ENCODE results near the gene ZNF324.
"Not testable (repeated sequence)": the region's sequence is repeated elsewhere in the genome, so short reads cannot be mapped to it uniquely, and the experiment has no call there.

The ZNF324 gene

DNA sequence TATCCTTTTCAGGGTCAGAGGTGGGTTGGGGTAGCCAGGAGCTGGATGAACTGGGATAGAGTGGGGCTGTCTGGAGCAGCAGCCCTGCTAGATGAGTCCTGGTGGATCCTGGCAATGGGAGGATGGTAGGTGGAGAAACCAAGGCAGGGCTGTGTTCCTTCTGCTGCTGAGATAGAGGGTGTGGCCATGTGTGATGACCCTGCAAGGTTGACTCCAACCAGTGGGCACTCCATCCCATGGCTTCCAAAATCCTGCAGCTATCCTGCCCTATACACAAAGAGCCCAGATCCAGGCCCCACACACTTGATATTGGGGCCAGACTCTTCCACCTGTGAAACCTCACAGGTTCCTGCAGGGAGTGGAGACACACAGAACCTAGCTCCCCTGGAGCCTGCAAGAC, 6.9 kb downstream of the ZNF324 start:
- DNase-seq, result no peak

DNA sequence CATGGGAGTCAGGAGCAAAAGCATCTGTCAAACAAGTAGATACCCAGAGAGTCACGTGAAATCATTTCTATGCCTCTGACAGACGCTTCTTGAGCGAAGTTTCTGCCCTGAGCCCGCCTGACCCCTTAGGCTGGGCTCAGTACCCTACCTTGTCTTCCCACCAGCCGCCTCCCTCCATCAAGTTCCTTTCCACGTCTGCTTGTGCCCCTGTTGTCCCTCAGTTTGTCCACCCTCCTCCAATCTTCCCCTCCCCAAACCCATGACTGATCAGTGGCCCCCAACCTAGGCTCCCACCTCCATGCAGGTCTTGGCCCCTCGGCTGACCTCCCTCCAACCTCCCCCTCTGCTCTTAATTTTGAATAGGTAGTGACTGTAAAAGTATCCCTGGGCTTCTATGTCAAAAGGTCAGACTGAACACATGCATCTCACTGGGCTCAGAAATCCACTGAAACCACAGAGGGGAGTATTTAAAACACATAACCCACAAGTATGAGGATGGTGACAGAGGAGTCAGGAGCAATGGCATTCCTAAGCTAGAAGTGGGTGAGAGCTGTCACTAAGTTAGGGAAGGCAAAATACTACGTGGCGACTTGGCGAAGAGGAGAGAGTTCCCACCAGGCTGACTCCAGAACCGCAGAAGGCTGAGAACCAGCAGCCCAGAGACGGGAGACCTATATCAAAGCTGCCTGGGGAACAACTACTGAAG, 7.6 kb downstream of the ZNF324 start:
- DNase-seq, result no peak

DNA sequence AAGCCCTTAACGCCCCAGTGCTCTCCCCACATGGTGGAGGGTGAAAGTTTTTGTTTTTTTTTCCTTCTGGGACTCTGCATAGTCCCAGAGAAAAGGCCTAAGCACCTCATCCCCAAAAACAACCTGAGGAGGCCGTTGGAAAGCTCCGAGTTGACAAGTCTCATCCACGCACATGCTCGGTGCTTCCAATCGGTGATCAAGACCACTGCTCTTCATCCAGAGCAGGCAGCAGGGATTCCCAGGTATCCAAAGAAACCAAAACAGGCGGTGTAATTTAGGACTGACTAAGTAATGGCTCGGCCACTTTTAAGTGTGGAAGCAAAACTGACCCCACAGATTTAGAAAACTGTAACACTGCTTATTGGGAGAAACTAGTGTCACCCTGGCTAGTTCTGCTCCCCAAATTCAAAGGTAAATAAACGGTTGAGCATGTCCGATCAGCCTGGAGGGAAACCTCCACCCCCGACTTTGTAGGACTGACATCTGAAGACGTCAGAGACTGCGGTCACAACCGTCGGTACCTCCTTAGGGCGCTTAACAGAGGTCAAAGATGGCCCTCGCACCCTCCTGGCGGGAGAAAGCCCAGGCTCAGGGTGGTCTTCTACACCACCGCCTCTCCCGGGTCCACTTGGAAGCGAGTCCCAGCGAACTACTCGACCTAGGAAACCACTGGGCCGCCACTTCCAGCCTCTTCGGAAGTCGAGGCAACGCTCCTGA, 8.3 kb downstream of the ZNF324 start:
- DNase-seq, result no peak

DNA sequence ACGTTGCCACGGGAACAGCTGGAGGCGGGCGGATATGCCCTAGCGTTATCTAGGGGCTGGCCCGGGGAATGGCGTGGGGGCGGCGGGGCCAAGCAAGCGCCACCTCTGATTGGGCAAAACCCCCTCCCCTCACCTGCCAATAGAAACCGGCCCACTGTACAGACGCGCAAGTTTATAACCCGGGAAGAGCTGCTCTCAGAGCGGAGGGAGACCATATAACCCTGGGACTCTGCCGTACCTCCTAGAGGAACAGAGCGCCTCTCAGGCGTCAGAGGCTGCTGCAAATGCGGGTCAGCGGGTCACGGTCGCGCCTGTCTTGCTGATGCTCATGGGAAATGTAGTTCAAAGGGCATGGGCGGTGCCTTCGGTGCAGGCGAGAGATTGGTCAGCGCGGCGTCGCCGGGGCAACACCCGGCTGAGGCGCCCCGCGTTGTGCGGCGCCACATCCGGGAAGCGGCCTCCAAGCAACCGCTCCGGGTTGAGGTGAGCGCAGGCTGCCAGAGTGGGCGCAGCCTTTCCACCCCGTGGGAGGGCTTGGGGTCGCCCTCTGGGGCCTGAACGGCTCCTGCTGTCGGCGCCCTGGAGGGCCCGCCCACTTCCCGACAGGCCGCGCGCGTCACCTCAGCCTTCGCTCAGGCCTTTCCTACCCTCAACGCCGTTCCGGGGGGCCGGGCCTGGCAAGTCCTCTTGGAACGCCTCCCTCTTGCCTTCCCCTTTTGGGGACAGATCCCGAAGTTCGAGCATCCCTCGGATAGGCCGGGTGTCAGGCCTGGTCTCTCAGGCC, 9.0 kb downstream of the ZNF324 start, which contains the start of gene ZNF446:
TSS of gene ZNF446 (plus strand) at position 639 of the 784 bp plus-strand sequence. CDS start 867 bp downstream, outside the sequence.
- DNase-seq, result peak; percentile 96 to 97 (median 96)

DNA sequence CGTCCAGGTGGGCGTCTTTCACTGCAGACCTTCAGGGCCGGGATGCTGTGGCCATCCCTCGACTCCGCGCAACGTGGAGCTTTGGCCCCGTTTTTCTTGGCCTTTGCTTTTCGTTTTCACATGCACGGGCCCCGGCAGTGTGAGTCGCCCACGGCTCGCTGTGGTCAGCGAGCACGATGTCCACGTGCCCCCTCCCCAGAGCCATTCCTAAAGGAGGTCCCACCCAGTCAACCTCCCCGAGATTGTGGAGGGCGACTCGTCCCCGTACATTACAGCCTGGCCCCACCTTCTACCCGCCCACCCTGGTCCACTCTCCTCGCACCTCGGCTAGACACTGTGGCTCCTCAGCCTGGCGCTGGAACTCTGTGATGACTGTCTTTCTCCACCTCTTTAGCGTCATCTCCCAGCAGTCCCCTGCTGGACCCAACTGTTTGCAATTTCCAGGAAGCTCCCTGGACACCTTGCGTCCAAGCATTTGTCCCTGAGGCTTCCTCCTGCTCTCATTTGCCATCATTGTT, 9.7 kb downstream of the ZNF324 start:
- no peak for DNase-seq

DNA sequence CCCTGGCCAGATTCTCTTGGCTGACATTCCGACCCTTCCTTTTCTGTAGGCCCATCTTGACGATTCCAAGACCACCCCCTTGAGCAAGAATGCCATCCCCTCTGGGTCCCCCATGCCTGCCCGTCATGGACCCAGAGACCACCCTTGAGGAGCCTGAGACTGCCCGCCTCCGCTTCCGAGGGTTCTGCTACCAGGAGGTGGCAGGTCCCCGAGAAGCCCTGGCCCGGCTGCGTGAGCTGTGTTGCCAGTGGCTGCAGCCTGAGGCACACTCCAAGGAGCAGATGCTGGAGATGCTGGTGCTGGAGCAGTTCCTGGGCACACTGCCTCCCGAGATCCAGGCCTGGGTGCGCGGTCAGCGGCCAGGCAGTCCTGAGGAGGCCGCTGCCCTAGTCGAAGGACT, 10.2 kb downstream of the ZNF324 start:
- no peak for DNase-seq

DNA sequence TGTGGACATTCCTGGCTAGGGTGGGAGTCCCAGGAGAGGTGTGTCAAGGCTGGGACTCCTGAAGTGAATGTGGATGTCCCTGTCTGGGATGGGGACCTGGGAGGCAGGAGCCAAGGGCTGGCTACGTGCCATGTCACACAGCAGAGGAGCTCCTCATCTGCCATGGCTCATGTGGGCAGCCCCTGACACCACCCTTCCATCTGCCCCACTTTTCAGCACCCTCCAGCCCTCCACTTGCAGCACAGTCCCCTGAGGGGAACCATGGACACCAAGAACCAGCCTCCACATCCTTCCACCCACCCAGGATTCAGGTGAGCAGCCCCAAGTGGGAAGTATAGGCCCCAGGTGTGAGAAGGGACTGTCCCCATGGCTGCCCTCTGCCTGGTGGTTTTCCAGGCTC, 11.0 kb downstream of the ZNF324 start:
- DNase-seq, result no peak

DNA sequence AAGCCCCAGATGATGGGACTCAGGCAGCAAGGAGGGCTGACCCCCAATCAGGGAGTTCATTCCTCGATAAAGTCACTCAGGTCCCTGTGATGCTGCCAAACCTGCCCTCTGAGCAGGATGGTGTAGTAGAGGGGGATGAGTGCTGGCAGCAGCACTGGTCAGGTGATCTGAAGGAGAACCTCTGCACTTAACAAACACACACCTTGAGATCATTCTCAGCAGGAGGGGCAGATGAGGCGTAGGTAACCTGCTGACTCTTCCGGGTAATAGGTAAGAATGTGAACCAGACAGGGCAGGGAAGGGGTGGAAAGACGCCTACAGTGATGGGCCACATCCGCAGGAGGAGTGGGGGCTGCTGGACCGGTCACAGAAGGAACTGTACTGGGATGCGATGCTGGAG, 12.4 kb downstream of the ZNF324 start:
- no peak for DNase-seq

DNA sequence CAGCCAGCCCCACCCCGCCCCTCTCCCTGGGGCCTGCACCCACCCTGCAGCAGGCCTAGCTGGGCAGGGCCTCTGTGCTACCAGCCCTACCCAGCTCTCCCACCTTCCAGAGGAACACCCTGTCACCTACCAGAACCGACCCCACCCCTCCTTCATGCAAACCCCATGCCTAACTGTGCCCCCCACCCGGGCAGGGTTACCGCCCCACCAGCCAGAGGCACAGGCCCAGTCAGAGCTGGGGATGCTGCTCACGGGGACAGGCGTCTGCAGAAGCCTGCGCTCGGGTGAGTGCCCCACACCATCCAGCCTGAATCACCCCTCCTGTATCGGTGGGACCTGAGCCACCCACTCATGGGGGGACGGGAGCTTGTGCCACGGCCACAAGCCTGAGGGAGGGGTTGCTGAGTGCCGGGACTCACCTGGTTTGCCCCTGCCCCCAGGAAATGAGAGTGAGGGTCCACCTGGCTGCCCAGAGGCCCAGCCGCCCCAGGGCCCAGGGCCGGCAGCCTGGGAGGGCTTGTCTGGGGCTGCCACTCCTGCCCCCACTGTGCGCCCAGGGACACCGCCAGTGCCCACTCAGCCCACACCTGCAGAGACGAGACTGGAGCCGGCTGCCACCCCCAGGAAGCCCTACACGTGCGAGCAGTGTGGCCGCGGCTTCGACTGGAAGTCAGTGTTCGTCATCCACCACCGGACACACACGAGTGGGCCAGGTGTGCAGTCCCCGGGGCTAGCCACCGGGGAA, 13.0 kb downstream of the ZNF324 start:
- DNase-seq, result no peak

DNA sequence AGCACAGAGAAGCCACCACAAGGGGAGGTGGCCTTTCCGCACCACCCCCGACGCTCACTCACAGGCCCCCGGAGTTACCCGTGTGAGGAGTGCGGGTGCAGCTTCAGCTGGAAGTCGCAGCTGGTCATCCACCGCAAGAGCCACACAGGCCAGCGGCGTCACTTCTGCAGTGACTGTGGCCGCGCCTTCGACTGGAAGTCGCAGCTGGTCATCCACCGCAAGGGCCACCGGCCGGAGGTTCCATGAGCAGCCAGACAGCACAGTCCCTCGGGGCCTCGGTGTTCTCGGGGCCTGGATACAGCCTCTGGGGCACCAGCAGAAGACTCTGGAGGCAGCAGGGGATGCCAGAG, 13.6 kb downstream of the ZNF324 start:
- no peak for DNase-seq

DNA sequence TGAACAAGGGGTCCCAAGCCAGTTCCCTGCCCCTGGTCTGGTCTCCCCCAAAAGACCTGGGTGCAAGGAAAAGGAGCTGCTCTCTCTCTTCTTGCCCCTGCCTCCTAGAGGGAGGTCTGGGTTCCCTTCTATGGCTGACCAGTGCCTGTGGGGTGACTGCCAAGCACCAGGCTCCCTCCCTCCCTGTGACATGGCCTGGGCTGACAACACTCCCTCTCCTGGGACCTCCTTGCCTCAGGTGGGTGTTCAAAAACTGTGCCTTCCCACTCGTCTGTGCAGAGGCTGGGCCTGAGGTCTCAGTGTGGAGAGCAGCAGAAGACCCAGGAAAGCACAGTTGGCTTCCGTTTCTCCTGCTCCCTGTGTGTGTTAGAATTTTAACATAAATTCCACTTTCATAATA, 14.0 kb downstream of the ZNF324 start:
- DNase-seq, result no peak

DNA sequence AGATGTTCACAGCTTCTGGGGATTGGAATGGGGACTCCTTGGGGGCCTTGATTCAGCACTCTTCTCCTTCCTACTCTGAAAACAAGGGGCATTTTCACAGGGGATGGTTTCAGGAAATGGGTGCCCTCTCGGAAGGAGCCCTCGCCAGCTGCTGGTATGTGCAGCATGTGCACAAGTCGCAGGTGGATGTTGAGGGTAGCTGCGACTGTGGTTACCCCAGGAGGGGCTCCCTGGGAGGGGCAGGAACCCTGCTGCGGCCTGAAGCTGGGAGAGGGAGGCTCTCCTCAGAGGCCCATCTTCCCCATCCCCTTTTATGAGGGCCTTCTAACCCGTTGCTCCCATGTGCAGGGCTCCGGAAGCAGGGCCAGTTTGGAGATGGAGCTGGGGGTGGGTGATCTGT, 15.5 kb downstream of the ZNF324 start:
- no peak for DNase-seq

DNA sequence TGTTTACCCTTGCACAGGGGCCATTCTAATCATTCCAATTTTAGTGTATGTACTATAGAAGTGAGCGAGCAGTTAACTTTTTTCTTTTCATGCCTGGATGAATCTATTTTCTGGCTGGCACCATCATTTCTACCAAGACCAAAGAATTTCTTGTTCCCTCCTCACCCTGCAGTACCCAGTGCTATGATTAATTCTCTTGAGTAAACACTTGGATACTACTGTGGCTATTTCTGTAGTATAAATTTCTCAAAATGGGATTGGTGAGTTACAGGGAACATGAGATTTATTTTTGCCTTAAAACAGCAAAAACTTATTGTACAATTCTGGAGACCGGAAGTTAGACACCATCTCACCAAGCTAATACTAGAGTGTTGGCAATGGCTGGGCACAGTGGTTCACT, 16.9 kb downstream of the ZNF324 start:
- DNase-seq, result no peak

DNA sequence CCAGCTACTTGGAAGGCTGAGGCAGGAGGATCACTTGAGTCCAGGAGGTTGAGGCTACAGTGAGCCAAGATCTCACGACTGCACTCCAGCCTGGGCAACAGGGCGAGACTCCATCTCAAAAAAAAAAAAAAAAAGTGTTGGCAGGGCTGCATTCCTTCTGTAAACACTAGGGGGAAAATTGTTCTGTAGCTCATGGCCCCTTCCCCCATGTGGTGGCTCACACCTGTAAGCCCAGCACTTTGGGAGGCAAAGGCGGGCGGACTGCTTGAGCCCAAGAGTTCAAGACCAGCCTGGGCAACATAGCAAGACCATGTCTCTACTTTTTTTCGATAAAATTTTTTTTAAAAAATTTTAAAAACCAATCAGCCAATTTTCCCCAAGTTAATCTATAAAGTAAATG, 17.5 kb downstream of the ZNF324 start:
- DNase-seq, result not testable (repeated sequence)

DNA sequence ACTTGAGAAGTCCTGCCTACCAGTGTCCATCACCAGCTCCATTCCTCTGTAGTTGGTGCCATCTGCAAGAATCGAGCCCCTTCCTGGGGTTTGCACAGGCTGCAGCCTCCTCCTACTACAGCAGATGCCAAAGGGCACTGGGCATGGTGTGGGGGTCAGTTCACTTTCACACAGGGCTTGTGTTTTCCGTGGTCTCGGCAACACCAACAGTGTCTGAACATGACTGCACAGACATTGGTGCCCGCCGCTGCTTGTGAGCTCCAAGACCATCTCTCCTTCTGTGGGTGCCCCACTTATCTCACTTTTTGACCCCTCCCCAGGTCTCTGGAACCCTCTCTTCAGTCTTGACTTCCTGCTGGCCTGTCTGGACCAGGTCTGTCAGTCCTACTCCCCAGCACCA, 24.5 kb downstream of the ZNF324 start:
- DNase-seq, result no peak

DNA sequence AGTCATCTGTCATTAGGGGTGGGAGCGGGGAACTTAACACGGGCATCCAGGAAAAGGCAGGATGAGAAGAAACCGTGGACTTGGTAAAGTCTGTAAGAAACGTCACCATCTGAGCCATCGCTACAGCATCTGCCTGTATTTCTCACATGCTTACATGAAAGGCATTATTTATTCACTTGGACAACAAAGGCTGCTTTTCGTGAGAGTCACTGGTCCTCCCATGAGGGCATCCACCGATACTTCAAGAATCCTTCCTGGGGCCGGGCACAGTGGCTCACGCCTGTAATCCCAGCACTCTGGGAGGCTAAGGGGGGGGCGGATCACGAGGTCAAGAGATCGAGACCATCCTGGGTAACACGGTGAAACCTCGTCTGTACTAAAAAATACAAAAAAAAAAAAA, 25.4 kb downstream of the ZNF324 start:
- no peak for DNase-seq

DNA sequence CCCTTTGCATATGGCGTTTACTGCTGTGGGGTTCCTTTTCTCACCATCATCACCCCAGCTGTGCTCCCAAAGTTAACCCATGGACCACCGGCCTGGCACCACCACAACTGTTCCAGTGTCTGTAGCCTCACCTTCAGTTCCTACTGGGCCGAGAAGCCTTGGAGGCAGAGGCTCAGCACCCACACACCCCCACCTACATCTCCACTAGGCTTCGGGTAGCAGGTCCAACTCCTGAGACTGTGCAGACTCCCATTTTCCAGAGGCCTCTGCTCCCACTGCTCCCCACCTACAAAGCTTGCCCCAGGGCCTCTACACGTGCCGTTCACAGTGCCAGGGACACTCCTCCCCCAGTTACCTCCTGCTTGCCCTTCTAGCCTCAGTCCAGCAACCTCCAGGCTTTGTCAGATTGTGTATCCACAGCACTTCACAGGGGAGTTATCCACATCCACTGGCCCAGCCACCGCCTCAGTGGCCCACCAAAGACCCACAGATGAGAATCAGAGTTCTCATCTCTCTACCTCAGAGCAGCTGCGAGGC, 30.8 kb downstream of the ZNF324 start:
- no peak for DNase-seq

DNA sequence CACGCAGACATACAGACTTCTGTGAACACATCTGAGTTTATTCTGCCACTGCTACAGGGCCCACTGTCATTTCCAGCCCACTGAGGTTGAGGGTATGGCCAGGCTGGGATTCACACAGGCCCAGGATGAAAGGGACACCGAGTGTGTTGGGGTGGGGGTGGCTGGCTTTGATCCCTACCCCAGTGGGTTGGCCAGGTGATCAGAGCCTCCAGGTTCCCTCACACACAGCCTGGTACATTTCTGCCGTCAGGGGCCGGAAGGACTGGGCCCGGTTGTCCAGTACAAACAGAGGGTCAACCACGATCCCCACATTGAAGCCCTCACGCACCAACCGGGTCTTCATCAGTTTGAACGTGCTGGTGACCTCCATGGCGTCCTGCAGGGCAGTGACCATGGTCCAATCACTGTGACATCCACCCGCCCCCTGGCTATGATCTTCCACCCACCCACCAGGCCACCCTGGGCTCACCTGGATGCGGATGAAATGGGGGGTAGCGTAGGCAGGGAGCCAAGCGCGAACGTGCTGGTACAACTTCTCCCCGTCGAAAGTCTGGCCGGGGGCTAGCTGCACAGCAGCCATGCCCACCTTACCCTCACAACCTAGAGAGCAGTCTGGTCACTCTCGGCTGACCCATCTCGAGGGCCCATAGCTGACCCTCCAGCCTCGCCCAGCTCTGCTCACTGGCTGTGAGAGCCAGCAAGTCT, 31.6 kb downstream of the ZNF324 start:
- no peak for DNase-seq

DNA sequence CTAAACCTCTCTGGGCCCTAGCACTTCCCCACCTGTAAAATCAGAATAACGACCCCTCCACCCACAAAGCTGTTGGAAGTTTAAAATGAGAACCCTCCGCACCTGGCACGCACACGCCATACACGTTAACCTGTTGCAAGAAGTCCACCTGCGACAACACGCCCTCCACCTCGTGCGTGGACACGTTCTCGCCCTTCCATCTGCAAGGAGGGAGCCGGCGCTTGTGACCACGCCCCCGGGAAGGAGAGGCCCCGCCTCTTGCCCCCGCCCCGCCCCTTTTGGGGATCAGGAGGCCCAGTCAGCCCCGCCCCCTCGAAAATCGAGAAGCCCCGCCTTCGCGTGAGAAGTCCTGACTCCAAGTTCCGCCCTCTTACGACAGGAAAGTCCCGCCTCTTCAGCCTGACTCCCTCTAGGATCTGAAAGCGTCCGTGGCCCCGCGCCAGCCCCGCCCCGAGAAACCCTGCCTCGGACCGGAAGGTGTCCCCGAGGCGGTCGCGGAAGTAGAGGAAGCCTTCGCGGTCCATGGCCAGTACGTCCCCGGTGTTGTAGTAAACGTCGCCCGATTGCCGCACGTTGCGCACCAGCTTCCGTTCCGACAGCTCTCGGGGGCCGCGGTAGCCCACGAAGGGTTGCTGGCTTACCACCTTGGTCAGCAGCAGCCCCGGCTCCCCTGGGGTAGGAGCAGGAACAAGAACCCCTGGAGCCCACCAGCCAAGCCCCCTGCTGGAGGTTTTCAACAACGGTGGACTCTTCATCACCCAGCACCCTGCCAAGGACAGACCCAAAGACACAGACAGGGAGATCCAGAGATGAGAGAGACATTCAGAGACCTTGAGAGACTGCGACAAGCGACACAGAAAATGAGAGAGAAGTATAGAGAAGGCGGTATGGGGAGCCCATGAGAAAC, 32.4 kb downstream of the ZNF324 start:
- peak; percentile 100 for DNase-seq

DNA sequence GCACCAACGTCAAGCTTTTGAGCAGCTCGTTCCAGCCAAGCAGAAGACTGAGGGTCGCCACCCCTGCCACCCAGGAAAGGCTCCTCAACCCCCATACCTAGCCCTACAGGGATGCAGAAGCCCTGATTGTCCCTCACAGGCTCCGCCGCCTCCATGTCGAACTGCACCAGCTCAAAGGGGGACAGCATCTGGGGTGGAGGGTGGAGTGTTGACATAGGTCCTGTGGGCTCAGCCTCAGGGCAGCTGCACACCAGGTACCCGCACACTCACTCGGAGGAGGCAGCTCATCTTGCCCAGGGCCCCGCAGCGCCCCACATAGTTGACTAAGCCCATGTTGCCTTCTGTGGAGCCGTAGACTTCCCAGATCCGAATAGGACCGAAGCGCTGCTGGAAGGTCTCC, 33.4 kb downstream of the ZNF324 start:
- DNase-seq, result no peak
